ENCODE data around the gene RFX3. TPM values are rescaled to one million over a fixed set of nuclear protein-coding genes. Genes with fewer than 3 reads are reported as not detected.

The RFX3 gene
- total RNA-seq, 1 experiment from 2014 or later, result 9.9 TPM

DNA sequence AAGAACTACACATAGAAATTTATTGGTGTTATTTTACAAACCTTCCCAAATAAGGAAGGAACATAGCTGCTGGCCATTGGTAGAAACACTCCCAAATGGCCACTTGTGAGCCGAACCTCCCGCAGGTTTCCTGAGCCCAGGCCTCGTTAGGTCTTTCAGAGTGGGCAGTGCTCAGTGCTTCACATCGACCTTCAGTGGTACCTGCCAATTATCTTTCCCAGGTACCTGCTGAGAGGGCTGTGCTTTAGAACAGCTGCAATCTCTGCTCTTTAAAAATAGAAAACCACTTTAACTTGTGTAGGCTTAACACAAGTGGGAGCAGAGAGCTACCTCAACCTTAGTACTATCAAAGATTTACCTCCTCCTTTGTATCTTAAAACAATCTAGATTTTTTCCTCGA, 334.1 kb downstream of the RFX3 start:
- H3K14ac ChIP-seq (ENCODE audit: insufficient read depth, low read length), result no peak overlapping the region
- H3K9ac ChIP-seq (ENCODE audit: extremely low read depth, insufficient read length, low read length), result no peak overlapping the region
- no peak overlapping the region for H3K23ac ChIP-seq (ENCODE audit: insufficient read length, low read depth, low read length)
- H2BK20ac ChIP-seq (ENCODE audit: low read depth, low read length, poor library complexity, severe bottlenecking), result no peak overlapping the region
- no peak overlapping the region for H2AFZ ChIP-seq (ENCODE audit: low read length)
- H3K27ac ChIP-seq (ENCODE audit: insufficient read length, low read depth, low read length), result no peak overlapping the region
- no peak overlapping the region for H3K27ac Mint-ChIP-seq
- H3K23me2 ChIP-seq (ENCODE audit: insufficient read length, low read depth, low read length, poor library complexity, severe bottlenecking), result no peaks in the 10 kb centered on the region
- no peak overlapping the region for H2BK5ac ChIP-seq (ENCODE audit: insufficient read length, low read length)
- no peak overlapping the region for H2BK12ac ChIP-seq (ENCODE audit: insufficient read length, low read depth, low read length)
- H2AK5ac ChIP-seq (ENCODE audit: insufficient read length, low read length), result no peak overlapping the region
- no peaks in the 10 kb centered on the region for H3K79me1 ChIP-seq (ENCODE audit: insufficient read depth, low read depth, low read length, poor library complexity, severe bottlenecking)
- H3T11ph ChIP-seq (ENCODE audit: low read length), result no peak overlapping the region
- WGBS (ENCODE audit: extremely low coverage, insufficient read length, low lambda C conversion rate), result no CpG with 5 or more reads among the region's 5 CpGs
- no peak overlapping the region for H3K4me3 Mint-ChIP-seq
- peaks cover 12 to 17% of the 10 kb centered on the region in 2 experiments for H3K4me1 Mint-ChIP-seq
- TF ChIP-seq, protein P1, sequence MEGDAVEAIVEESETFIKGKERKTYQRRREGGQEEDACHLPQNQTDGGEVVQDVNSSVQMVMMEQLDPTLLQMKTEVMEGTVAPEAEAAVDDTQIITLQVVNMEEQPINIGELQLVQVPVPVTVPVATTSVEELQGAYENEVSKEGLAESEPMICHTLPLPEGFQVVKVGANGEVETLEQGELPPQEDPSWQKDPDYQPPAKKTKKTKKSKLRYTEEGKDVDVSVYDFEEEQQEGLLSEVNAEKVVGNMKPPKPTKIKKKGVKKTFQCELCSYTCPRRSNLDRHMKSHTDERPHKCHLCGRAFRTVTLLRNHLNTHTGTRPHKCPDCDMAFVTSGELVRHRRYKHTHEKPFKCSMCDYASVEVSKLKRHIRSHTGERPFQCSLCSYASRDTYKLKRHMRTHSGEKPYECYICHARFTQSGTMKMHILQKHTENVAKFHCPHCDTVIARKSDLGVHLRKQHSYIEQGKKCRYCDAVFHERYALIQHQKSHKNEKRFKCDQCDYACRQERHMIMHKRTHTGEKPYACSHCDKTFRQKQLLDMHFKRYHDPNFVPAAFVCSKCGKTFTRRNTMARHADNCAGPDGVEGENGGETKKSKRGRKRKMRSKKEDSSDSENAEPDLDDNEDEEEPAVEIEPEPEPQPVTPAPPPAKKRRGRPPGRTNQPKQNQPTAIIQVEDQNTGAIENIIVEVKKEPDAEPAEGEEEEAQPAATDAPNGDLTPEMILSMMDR (conservative IDR thresholded peaks at IDR 0.05), result no peak
- H3K27me3 Mint-ChIP-seq (ENCODE audit: low read depth), result peaks cover 2% of the 10 kb centered on the region; the same call in 1 of the 2 replicates
- H3K79me2 ChIP-seq (ENCODE audit: insufficient read depth, low read length), result no peaks in the 10 kb centered on the region
- no peaks in the 10 kb centered on the region for H3K9me3 Mint-ChIP-seq
- no peaks in the 10 kb centered on the region for H4K20me1 ChIP-seq (ENCODE audit: control insufficient read depth, insufficient read depth, insufficient read length)
- H4K91ac ChIP-seq (ENCODE audit: insufficient read length, low read depth, low read length), result no peak overlapping the region
- no peak overlapping the region for H3K4me2 ChIP-seq (ENCODE audit: insufficient read depth, insufficient read length, low read length)
- no peaks in the 10 kb centered on the region for H3K36me3 Mint-ChIP-seq (ENCODE audit: insufficient read depth in 1 of 3, low read depth in 3 of 3)
- no peak overlapping the region for H2BK15ac ChIP-seq (ENCODE audit: low read depth, low read length)
- DNase-seq, result no peak
- H4K5ac ChIP-seq (ENCODE audit: insufficient read length, low read depth, low read length), result no peak overlapping the region
- H3K27me3 ChIP-seq (ENCODE audit: insufficient read depth, low read length), result no peaks in the 10 kb centered on the region
- H3K4ac ChIP-seq (ENCODE audit: low read depth, low read length), result no peak overlapping the region
- no peak overlapping the region for H3K18ac ChIP-seq (ENCODE audit: insufficient read length, low read depth, low read length)
- H3K56ac ChIP-seq (ENCODE audit: insufficient read length, low read depth, low read length), result no peak overlapping the region
- H3K9me3 ChIP-seq (ENCODE audit: control insufficient read depth, low read depth, low read length), result no peaks in the 10 kb centered on the region
- H4K8ac ChIP-seq (replicated peaks; ENCODE audit: insufficient read length, low read depth, low read length), result no peak overlapping the region
- H3K4me1 ChIP-seq (ENCODE audit: insufficient read depth, low read length), result no peaks in the 10 kb centered on the region
- H2BK120ac ChIP-seq (ENCODE audit: low read depth, low read length, poor library complexity, severe bottlenecking), result no peak overlapping the region

Data from H9 (cell line).